ENCODE data around the gene PTDSS2.

- TF ChIP-seq CTCF (IDR thresholded peaks at IDR 0.05), result no peak
- no peak for TF ChIP-seq POLR2A (IDR thresholded peaks at IDR 0.05)
These were observed 88.5 kb downstream of the PTDSS2 start for GRCh38 chr11:538431-539051.

Measured in right lobe of liver (tissue), 4 donors.